ENCODE data around the gene RC3H2.

RC3H2 gene

GRCh38 chr9:122930541-122931225 lies 25.5 kb upstream of the RC3H2 start:
- Histone ChIP-seq H3K4me3 (ENCODE audit: low read depth in 1 of 2, low read length in 2 of 2) (peak overlapping the region; percentile 81 to 89; a peak in 3 of 4 replicates), H2AFZ (ENCODE audit: low read depth, low read length) (peak overlapping the region; percentile 82), H3K79me2 (ENCODE audit: insufficient read depth, low read length) (peaks cover 76% of the 10 kb centered on the region), H3K36me3 (ENCODE audit: insufficient read depth, low read length) (no peaks in the 10 kb centered on the region), H3K4me2 (ENCODE audit: insufficient read depth, low read length) (peak overlapping the region; percentile 91), H3K27me3 (ENCODE audit: insufficient read depth, low read length, poor library complexity) (no peaks in the 10 kb centered on the region), H3K9ac (ENCODE audit: low read depth, low read length) (peak overlapping the region; percentile 80), H3K9me3 (ENCODE audit: insufficient read depth, low read length, severe bottlenecking) (no peaks in the 10 kb centered on the region), H3K4me1 (ENCODE audit: insufficient read depth, low read length) (peaks cover 31% of the 10 kb centered on the region), H4K20me1 (ENCODE audit: insufficient read depth, low read length) (no peaks in the 10 kb centered on the region), H3K27ac (ENCODE audit: low read length) (peak overlapping the region; percentile 83)
- ATAC-seq (ENCODE audit: insufficient read depth, low read depth) = no peak
- DNase-seq = no peak
- TF ChIP-seq CTCF (IDR thresholded peaks at IDR 0.05; ENCODE audit: borderline replicate concordance, extremely low read depth, low read length, poor library complexity, severe bottlenecking) = no peak
- no peak for TF ChIP-seq EZH2 (IDR thresholded peaks at IDR 0.05; ENCODE audit: borderline replicate concordance, low read depth, low read length, severe bottlenecking)

DNA sequence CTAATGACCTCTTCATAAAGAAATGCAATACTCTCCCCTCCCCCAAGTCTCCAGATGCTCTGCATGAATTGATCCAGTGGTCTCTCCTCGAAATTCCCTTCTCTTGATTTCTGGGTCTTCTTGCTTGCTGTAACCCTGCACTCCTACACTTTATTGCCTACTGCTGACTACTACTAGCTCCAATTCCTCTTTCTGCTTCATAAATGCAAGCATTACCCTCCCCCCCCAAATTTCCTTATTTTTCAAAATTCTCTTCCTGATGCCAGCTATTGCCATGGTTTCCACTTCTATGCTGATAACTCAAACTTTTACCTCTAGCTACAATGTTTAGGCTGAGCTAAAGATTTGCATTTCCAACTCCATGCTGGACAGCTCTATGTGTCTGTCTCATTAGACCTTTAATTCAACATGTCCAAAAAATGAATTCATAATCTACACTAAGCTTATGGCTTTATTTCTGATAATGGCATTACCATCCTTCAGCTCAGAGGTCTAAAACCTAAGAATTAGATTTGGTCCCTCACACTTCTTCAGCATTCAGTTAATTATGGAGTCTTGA lies 24.7 kb upstream of the RC3H2 start:
- Histone ChIP-seq H3K27me3 (ENCODE audit: insufficient read depth, low read length, poor library complexity) (no peaks in the 10 kb centered on the region), H3K9me3 (ENCODE audit: insufficient read depth, low read length, severe bottlenecking) (no peaks in the 10 kb centered on the region), H4K20me1 (ENCODE audit: insufficient read depth, low read length) (no peaks in the 10 kb centered on the region), H3K4me3 (ENCODE audit: low read depth in 1 of 2, low read length in 2 of 2) (peak overlapping the region in 1 of 2 experiments; percentile 89; a peak in 1 of 4 replicates), H2AFZ (ENCODE audit: low read depth, low read length) (no peak overlapping the region), H3K79me2 (ENCODE audit: insufficient read depth, low read length) (peaks cover 75% of the 10 kb centered on the region), H3K4me1 (ENCODE audit: insufficient read depth, low read length) (peaks cover 31% of the 10 kb centered on the region), H3K9ac (ENCODE audit: low read depth, low read length) (no peak overlapping the region), H3K27ac (ENCODE audit: low read length) (no peak overlapping the region), H3K4me2 (ENCODE audit: insufficient read depth, low read length) (peak overlapping the region; percentile 91), H3K36me3 (ENCODE audit: insufficient read depth, low read length) (no peaks in the 10 kb centered on the region; the same call in 1 of the 2 replicates)
- ATAC-seq (ENCODE audit: insufficient read depth, low read depth) = no peak
- TF ChIP-seq EZH2 (IDR thresholded peaks at IDR 0.05; ENCODE audit: borderline replicate concordance, low read depth, low read length, severe bottlenecking) = no peak
- no peak for TF ChIP-seq CTCF (IDR thresholded peaks at IDR 0.05; ENCODE audit: borderline replicate concordance, extremely low read depth, low read length, poor library complexity, severe bottlenecking)
- no peak for DNase-seq

GRCh38 chr9:122923947-122924346 lies 18.8 kb upstream of the RC3H2 start:
- no peak for TF ChIP-seq EZH2 (IDR thresholded peaks at IDR 0.05; ENCODE audit: borderline replicate concordance, low read depth, low read length, severe bottlenecking)
- no peak for TF ChIP-seq CTCF (IDR thresholded peaks at IDR 0.05; ENCODE audit: borderline replicate concordance, extremely low read depth, low read length, poor library complexity, severe bottlenecking)
- Histone ChIP-seq H3K27me3 (ENCODE audit: insufficient read depth, low read length, poor library complexity) (no peaks in the 10 kb centered on the region), H3K36me3 (ENCODE audit: insufficient read depth, low read length) (peaks cover 15% of the 10 kb centered on the region), H3K4me2 (ENCODE audit: insufficient read depth, low read length) (no peak overlapping the region), H3K79me2 (ENCODE audit: insufficient read depth, low read length) (peaks cover 44% of the 10 kb centered on the region), H3K4me1 (ENCODE audit: insufficient read depth, low read length) (0 out of 2 replicates have a peak, but pooled peaks cover 3% of the 10 kb centered on the region), H3K27ac (ENCODE audit: low read length) (no peak overlapping the region), H3K9me3 (ENCODE audit: insufficient read depth, low read length, severe bottlenecking) (no peaks in the 10 kb centered on the region), H3K4me3 (ENCODE audit: low read depth in 1 of 2, low read length in 2 of 2) (no peak overlapping the region), H3K9ac (ENCODE audit: low read depth, low read length) (no peak overlapping the region), H4K20me1 (ENCODE audit: insufficient read depth, low read length) (no peaks in the 10 kb centered on the region), H2AFZ (ENCODE audit: low read depth, low read length) (no peak overlapping the region)
- ATAC-seq (ENCODE audit: insufficient read depth, low read depth) = no peak
- DNase-seq = no peak

Measured in DND-41 (cell line).